A673 (cell line): ENCODE data around the gene KCNG1.

Source experiments
- CTCF ChIP-seq: fragments of 300-800, 200-600 bp; sonication (generic); conservative IDR thresholded peaks from 2 replicates; pipeline ENCODE4 v1.5.1; 2017; ENCODE audit warnings: low read depth, mild to moderate bottlenecking, antibody characterized with exemption, low read length, moderate library complexity, mixed read lengths
- EZH2 ChIP-seq: fragments of 200-600 bp; sonication (generic); IDR thresholded peaks from 2 replicates; pipeline ENCODE4 v1.6.1; 2017; ENCODE audit warnings: borderline replicate concordance, low read depth, mild to moderate bottlenecking, mixed read lengths, antibody characterized with exemption, low read length; ENCODE audit not compliant: poor library complexity, severe bottlenecking

GRCh38 chr20:51021067-51022025, 1.6 kb downstream of the KCNG1 start:
- TF ChIP-seq CTCF (no peak), EZH2 (no peak)
